GM23338 (cell line): ENCODE measurements around the gene KRT1. TPM values are rescaled to one million over a fixed set of nuclear protein-coding genes. Genes with fewer than 3 reads are reported as not detected.

Source experiments
- ATAC-seq: fragments of 200-7000 bp; cut with Tn5 transposase; 3 replicates; pipeline ENCODE4 v1.9.1; 2020
- DNase-seq: peaks from one replicate; pipeline ENCODE4 v3.0.0-alpha.2; 2015; ENCODE audit warnings: low spot score
- H2AFZ ChIP-seq: fragments of 200-600 bp; sonication (generic); 2 replicates; pipeline ENCODE4 v1.8.0; 2016; ENCODE audit warnings: antibody characterized with exemption, mild to moderate bottlenecking, moderate library complexity
- H3F3A ChIP-seq: fragments of 200-600 bp; sonication (generic); replicated peaks from 2 replicates; pipeline ENCODE4 v1.8.0; 2017; ENCODE audit warnings: antibody characterized with exemption, mixed run types, low read depth
- H3K27ac ChIP-seq: fragments of 200-600 bp; sonication (generic); 2 replicates; pipeline ENCODE4 v1.6.1; 2016; ENCODE audit warnings: low read depth
- H3K27me3 ChIP-seq: fragments of 200-600 bp; sonication (generic); 2 replicates; pipeline ENCODE4 v1.8.0; 2016; ENCODE audit warnings: mild to moderate bottlenecking, mixed run types, moderate library complexity; ENCODE audit not compliant: insufficient read depth
- H3K36me3 ChIP-seq: fragments of 200-600 bp; sonication (generic); 2 replicates; pipeline ENCODE4 v1.8.0; 2016; ENCODE audit warnings: mild to moderate bottlenecking; ENCODE audit not compliant: insufficient read depth
- H3K4me1 ChIP-seq: fragments of 200-600 bp; sonication (generic); 2 replicates; pipeline ENCODE4 v1.8.0; 2016; ENCODE audit warnings: mild to moderate bottlenecking, moderate library complexity; ENCODE audit not compliant: insufficient read depth
- H3K4me2 ChIP-seq: fragments of 200-600 bp; sonication (generic); 2 replicates; pipeline ENCODE4 v1.7.1; 2017; ENCODE audit warnings: mixed run types
- H3K4me3 ChIP-seq: fragments of 200-600 bp; sonication (generic); 2 replicates; pipeline ENCODE4 v1.6.1; 2016; ENCODE audit warnings: mixed run types
- H3K79me2 ChIP-seq: fragments of 200-600 bp; sonication (generic); replicated peaks from 2 replicates; pipeline ENCODE4 v1.8.0; 2017; ENCODE audit warnings: mild to moderate bottlenecking; ENCODE audit not compliant: insufficient read depth
- H3K9me2 ChIP-seq: fragments of 200-600 bp; sonication (generic); 2 replicates; pipeline ENCODE4 v1.8.0; 2017; ENCODE audit not compliant: insufficient read depth
- H4K20me1 ChIP-seq: fragments of 200-600 bp; sonication (generic); replicated peaks from 2 replicates; pipeline ENCODE4 v1.8.0; 2017; ENCODE audit warnings: mild to moderate bottlenecking; ENCODE audit not compliant: insufficient read depth
- H3K27ac Mint-ChIP-seq: 2 replicates; pipeline ENCODE4 v1.8.0; 2020; ENCODE audit warnings: inconsistent platforms, mild to moderate bottlenecking, moderate library complexity, mixed read lengths
- H3K27me3 Mint-ChIP-seq: 3 replicates; pipeline ENCODE4 v1.8.0; 2022; ENCODE audit warnings: low read depth, mild to moderate bottlenecking, moderate library complexity, mixed read lengths, inconsistent platforms; ENCODE audit not compliant: insufficient read depth, poor library complexity
- H3K36me3 Mint-ChIP-seq: 3 replicates; pipeline ENCODE4 v1.8.0; 2021; ENCODE audit warnings: low read depth, mild to moderate bottlenecking, inconsistent platforms, moderate library complexity, mixed read lengths
- H3K4me1 Mint-ChIP-seq: 3 replicates; pipeline ENCODE4 v1.8.0; 2020; ENCODE audit warnings: mild to moderate bottlenecking, inconsistent platforms, mixed read lengths
- H3K4me3 Mint-ChIP-seq: 3 replicates; pipeline ENCODE4 v1.8.0; 2021; ENCODE audit warnings: moderate library complexity, mild to moderate bottlenecking, inconsistent platforms, mixed read lengths
- H3K9me3 Mint-ChIP-seq: 3 replicates; pipeline ENCODE4 v1.8.0; 2020; ENCODE audit warnings: moderate library complexity, mild to moderate bottlenecking, inconsistent platforms, mixed read lengths
- EZH2 ChIP-seq: fragments of 200-600 bp; sonication (generic); IDR thresholded peaks from one replicate; pipeline ENCODE4 v1.8.0; 2017; ENCODE audit warnings: antibody characterized with exemption, mild to moderate bottlenecking, low read depth; ENCODE audit not compliant: unreplicated experiment
- EZH2phosphoT487 ChIP-seq: fragments of 200-600 bp; sonication (generic); IDR thresholded peaks from one replicate; pipeline ENCODE4 v1.8.1; 2018; ENCODE audit warnings: antibody characterized with exemption; ENCODE audit not compliant: unreplicated experiment
- POLR2AphosphoS5 ChIP-seq: IDR thresholded peaks from 2 replicates; pipeline ENCODE4 v1.6.1; 2016; ENCODE audit warnings: antibody characterized with exemption, low read depth
- REST ChIP-seq: IDR thresholded peaks from one replicate; pipeline ENCODE4 v1.6.1; 2018; ENCODE audit warnings: antibody characterized with exemption; ENCODE audit not compliant: unreplicated experiment
- STAT1 ChIP-seq: IDR thresholded peaks from one replicate; pipeline ENCODE4 v1.6.1; 2016; ENCODE audit warnings: antibody characterized with exemption; ENCODE audit not compliant: unreplicated experiment
- ZNF114 ChIP-seq: fragments of 250-450 bp; sonication (Bioruptor Pico); IDR thresholded peaks from 2 replicates; pipeline ENCODE4 v1.5.0; 2020; ENCODE audit warnings: mild to moderate bottlenecking, moderate library complexity
- ZNF331 ChIP-seq: fragments of 250-450 bp; sonication (Bioruptor Pico); IDR thresholded peaks from 2 replicates; pipeline ENCODE4 v1.5.0; 2020; ENCODE audit warnings: low read depth, mild to moderate bottlenecking, moderate library complexity
- polyA plus RNA-seq: library from polyadenylated mRNA; unstranded; fragments of >200 nt; fragmentation: Nextera tagmentation; extraction: Ambion mirVana; gene quantifications from 2 replicates; pipeline ENCODE4 v1.2.1, GENCODE V29; 2016
- total RNA-seq: library from RNA; depleted of rRNA; stranded (reverse); fragments of >200 nt; shearing (Covaris generic); gene quantifications from 2 replicates; pipeline ENCODE4 v1.2.3, GENCODE V29; 2014
- TF ChIP-seq, protein P1 (sequence below): IDR thresholded peaks from 2 replicates; pipeline ENCODE4 v1.6.1; 2016; ENCODE audit warnings: antibody characterized with exemption
- TF ChIP-seq, protein P2 (sequence below): fragments of 250-450 bp; sonication (Bioruptor Pico); IDR thresholded peaks from 2 replicates; pipeline ENCODE4 v1.5.0; 2020; ENCODE audit warnings: mild to moderate bottlenecking, moderate library complexity

The KRT1 gene
- total and polyA plus RNA-seq, 2 experiments from 2014 or later = not detected

DNA sequence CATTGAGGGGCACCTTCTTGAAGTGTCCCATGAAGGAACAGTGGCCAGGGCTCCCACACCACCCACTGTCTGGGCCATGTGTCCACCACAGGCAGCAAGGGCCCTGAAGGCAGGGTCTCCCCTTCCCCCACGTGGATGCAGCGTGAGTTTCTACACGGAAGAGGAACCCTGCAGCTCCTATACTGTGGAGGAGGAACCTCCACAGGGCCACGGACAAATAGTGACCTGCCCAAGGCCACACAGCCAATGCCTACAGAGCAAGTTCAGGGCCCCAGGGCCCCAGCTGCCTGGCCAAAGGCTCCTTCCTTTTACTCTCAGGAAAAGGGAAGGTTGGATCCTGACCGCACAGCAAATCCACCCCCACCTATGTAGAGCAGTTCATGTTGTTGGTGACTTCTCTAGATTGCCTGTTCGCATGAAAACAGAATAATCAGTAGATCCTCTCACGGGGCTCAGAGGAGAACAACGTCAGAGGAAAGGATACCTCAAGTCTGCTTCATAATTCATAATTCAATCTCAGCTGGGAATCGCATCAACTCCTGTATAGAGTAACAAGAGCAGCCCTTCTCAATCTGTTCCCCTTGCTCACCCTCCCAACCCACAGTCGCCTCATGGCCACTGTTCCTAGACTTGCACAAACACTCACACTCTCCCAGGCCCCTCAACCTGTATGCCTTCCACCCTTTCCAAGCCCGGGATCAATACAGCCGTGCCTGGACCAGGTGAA is 50.8 kb downstream of the KRT1 start:
- Mint-ChIP-seq H3K4me1 (peaks cover 4% of the 10 kb centered on the region), H3K36me3 (no peaks in the 10 kb centered on the region), H3K4me3 (no peak overlapping the region), H3K27me3 (peaks cover 3% of the 10 kb centered on the region), H3K27ac (no peak overlapping the region), H3K9me3 (no peaks in the 10 kb centered on the region)
- Histone ChIP-seq H3K4me1 (no peaks in the 10 kb centered on the region), H2AFZ (no peak overlapping the region), H3K27ac (no peak overlapping the region), H3F3A (no peaks in the 10 kb centered on the region), H4K20me1 (no peaks in the 10 kb centered on the region), H3K27me3 (no peaks in the 10 kb centered on the region), H3K79me2 (no peaks in the 10 kb centered on the region), H3K9me2 (no peaks in the 10 kb centered on the region), H3K36me3 (no peaks in the 10 kb centered on the region), H3K4me3 (no peak overlapping the region), H3K4me2 (no peak overlapping the region)
- TF ChIP-seq, protein P1, sequence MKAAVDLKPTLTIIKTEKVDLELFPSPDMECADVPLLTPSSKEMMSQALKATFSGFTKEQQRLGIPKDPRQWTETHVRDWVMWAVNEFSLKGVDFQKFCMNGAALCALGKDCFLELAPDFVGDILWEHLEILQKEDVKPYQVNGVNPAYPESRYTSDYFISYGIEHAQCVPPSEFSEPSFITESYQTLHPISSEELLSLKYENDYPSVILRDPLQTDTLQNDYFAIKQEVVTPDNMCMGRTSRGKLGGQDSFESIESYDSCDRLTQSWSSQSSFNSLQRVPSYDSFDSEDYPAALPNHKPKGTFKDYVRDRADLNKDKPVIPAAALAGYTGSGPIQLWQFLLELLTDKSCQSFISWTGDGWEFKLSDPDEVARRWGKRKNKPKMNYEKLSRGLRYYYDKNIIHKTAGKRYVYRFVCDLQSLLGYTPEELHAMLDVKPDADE = no peak
- TF ChIP-seq STAT1 = no peak
- TF ChIP-seq EZH2 = no peak
- no peak for TF ChIP-seq REST
- no peak for TF ChIP-seq POLR2AphosphoS5
- no peak for TF ChIP-seq ZNF331 (CRISPR knock-in tag)
- TF ChIP-seq, protein P2, sequence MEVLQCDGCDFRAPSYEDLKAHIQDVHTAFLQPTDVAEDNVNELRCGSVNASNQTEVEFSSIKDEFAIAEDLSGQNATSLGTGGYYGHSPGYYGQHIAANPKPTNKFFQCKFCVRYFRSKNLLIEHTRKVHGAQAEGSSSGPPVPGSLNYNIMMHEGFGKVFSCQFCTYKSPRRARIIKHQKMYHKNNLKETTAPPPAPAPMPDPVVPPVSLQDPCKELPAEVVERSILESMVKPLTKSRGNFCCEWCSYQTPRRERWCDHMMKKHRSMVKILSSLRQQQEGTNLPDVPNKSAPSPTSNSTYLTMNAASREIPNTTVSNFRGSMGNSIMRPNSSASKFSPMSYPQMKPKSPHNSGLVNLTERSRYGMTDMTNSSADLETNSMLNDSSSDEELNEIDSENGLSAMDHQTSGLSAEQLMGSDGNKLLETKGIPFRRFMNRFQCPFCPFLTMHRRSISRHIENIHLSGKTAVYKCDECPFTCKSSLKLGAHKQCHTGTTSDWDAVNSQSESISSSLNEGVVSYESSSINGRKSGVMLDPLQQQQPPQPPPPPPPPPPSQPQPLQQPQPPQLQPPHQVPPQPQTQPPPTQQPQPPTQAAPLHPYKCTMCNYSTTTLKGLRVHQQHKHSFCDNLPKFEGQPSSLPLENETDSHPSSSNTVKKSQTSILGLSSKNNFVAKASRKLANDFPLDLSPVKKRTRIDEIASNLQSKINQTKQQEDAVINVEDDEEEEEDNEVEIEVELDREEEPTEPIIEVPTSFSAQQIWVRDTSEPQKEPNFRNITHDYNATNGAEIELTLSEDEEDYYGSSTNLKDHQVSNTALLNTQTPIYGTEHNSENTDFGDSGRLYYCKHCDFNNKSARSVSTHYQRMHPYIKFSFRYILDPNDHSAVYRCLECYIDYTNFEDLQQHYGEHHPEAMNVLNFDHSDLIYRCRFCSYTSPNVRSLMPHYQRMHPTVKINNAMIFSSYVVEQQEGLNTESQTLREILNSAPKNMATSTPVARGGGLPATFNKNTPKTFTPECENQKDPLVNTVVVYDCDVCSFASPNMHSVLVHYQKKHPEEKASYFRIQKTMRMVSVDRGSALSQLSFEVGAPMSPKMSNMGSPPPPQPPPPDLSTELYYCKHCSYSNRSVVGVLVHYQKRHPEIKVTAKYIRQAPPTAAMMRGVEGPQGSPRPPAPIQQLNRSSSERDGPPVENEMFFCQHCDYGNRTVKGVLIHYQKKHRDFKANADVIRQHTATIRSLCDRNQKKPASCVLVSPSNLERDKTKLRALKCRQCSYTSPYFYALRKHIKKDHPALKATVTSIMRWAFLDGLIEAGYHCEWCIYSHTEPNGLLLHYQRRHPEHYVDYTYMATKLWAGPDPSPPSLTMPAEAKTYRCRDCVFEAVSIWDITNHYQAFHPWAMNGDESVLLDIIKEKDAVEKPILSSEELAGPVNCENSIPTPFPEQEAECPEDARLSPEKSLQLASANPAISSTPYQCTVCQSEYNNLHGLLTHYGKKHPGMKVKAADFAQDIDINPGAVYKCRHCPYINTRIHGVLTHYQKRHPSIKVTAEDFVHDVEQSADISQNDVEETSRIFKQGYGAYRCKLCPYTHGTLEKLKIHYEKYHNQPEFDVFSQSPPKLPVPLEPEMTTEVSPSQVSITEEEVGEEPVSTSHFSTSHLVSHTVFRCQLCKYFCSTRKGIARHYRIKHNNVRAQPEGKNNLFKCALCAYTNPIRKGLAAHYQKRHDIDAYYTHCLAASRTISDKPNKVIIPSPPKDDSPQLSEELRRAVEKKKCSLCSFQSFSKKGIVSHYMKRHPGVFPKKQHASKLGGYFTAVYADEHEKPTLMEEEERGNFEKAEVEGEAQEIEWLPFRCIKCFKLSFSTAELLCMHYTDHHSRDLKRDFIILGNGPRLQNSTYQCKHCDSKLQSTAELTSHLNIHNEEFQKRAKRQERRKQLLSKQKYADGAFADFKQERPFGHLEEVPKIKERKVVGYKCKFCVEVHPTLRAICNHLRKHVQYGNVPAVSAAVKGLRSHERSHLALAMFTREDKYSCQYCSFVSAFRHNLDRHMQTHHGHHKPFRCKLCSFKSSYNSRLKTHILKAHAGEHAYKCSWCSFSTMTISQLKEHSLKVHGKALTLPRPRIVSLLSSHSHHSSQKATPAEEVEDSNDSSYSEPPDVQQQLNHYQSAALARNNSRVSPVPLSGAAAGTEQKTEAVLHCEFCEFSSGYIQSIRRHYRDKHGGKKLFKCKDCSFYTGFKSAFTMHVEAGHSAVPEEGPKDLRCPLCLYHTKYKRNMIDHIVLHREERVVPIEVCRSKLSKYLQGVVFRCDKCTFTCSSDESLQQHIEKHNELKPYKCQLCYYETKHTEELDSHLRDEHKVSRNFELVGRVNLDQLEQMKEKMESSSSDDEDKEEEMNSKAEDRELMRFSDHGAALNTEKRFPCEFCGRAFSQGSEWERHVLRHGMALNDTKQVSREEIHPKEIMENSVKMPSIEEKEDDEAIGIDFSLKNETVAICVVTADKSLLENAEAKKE (CRISPR knock-in tag) = no peak
- no peak for TF ChIP-seq ZNF114 (CRISPR knock-in tag)
- TF ChIP-seq EZH2phosphoT487 = no peak
- ATAC-seq (no peak), DNase-seq (no peak)
